HepG2 (cell line): ENCODE data around the gene ZNF174. TPM values are rescaled to one million over a fixed set of nuclear protein-coding genes. Genes with fewer than 3 reads are reported as not detected.
A peak's percentile ranks its signal among the peaks of the same experiment; 100 is the strongest.

Experiments
- AGO2 ChIP-seq: fragments of 200-400 bp; formaldehyde crosslinking; optimal IDR thresholded peaks from 2 replicates; pipeline ENCODE3; 2017; ENCODE audit warnings: mild to moderate bottlenecking, low read depth, low read length, moderate library complexity
- ATF7 ChIP-seq, 2 experiments: fragments of 450-650 bp in 1 of 2; sonication (generic) in 1 of 2; formaldehyde crosslinking in 1 of 2; IDR thresholded peaks; 2 replicates each; pipeline versions ENCODE4 v1.4.0 to v1.6.1; 2016 to 2020; ENCODE audit warnings: antibody characterized with exemption in 1 of 2, mild to moderate bottlenecking in 1 of 2, missing genetic modification reagents in 1 of 2
- GATA4 ChIP-seq: sonication (generic); IDR thresholded peaks from 2 replicates; pipeline ENCODE4 v1.6.1; 2016; ENCODE audit warnings: antibody characterized with exemption, low read depth, borderline replicate concordance
- NFIC ChIP-seq: IDR thresholded peaks from 2 replicates; pipeline ENCODE4 v1.6.1; 2012; ENCODE audit warnings: mild to moderate bottlenecking, low read length, inconsistent platforms
- PAX8 ChIP-seq: sonication (generic); formaldehyde crosslinking; IDR thresholded peaks from 2 replicates; pipeline ENCODE4 v1.8.0; 2022; ENCODE audit warnings: mild to moderate bottlenecking, missing genetic modification reagents, borderline replicate concordance
- REXO4 ChIP-seq: sonication (generic); formaldehyde crosslinking; IDR thresholded peaks from 2 replicates; pipeline ENCODE4 v1.8.0; 2022; ENCODE audit warnings: missing genetic modification reagents, mild to moderate bottlenecking, borderline replicate concordance
- SIX1 ChIP-seq: sonication (generic); formaldehyde crosslinking; IDR thresholded peaks from 2 replicates; pipeline ENCODE4 v1.4.0; 2020; ENCODE audit warnings: missing genetic modification reagents, borderline replicate concordance
- SMAD9 ChIP-seq: sonication (generic); formaldehyde crosslinking; IDR thresholded peaks from 2 replicates; pipeline ENCODE4 v1.5.1; 2020; ENCODE audit warnings: mild to moderate bottlenecking, missing genetic modification reagents
- TOPORS ChIP-seq: sonication (generic); formaldehyde crosslinking; IDR thresholded peaks from 2 replicates; pipeline ENCODE4 v1.8.0; 2023; ENCODE audit warnings: mild to moderate bottlenecking, missing genetic modification reagents
- ZNF337 ChIP-seq: sonication (generic); formaldehyde crosslinking; IDR thresholded peaks from 2 replicates; pipeline ENCODE4 v1.5.1; 2020; ENCODE audit warnings: missing genetic modification reagents, low read depth, mild to moderate bottlenecking, borderline replicate concordance
- ZNF563 ChIP-seq: sonication (generic); formaldehyde crosslinking; IDR thresholded peaks from 2 replicates; pipeline ENCODE4 v1.8.0; 2022; ENCODE audit warnings: mild to moderate bottlenecking, moderate library complexity, missing genetic modification reagents
- ZNF605 ChIP-seq: sonication (generic); formaldehyde crosslinking; IDR thresholded peaks from 2 replicates; pipeline ENCODE4 v1.8.0; 2022; ENCODE audit warnings: mild to moderate bottlenecking, missing genetic modification reagents
- ZNF772 ChIP-seq: sonication (generic); formaldehyde crosslinking; IDR thresholded peaks from 2 replicates; pipeline ENCODE4 v1.5.0; 2020; ENCODE audit warnings: mild to moderate bottlenecking, missing genetic modification reagents
- polyA plus RNA-seq, 8 experiments: library from polyadenylated mRNA; depleted of rRNA in 3 of 8; stranded (reverse) in 7 of 8; unstranded in 1 of 8; fragments of >200 nt; fragmentation: Illumina TruSeq in 4 of 8; extraction: Trizol in 4 of 8; gene quantifications; 2 replicates each; pipeline versions ENCODE4 v1.2.1 to v1.2.3, GENCODE V29; 2011 to 2016; ENCODE audit warnings: low read depth in 4 of 8, missing spikeins in 1 of 8, mixed read lengths in 1 of 8; ENCODE audit not compliant: insufficient read depth in 1 of 8
- total RNA-seq, 5 experiments: library from RNA; depleted of rRNA; stranded (reverse); fragments of >200 nt; fragmentation: Illumina TruSeq; extraction: Trizol; gene quantifications; 2 replicates each; pipeline ENCODE4 v1.2.3, GENCODE V29; 2016; ENCODE audit warnings: low read depth in 1 of 5
- TF ChIP-seq, protein P1 (sequence below): sonication (generic); formaldehyde crosslinking; conservative IDR thresholded peaks from 2 replicates; pipeline ENCODE4 v1.4.0; 2020; ENCODE audit warnings: missing genetic modification reagents
- TF ChIP-seq, protein P2 (sequence below): sonication (generic); formaldehyde crosslinking; IDR thresholded peaks from 2 replicates; pipeline ENCODE4 v1.4.0; 2020; ENCODE audit warnings: missing genetic modification reagents
- TF ChIP-seq, protein P3 (sequence below): sonication (generic); formaldehyde crosslinking; IDR thresholded peaks from 2 replicates; pipeline ENCODE4 v1.4.0; 2020; ENCODE audit warnings: missing genetic modification reagents
- TF ChIP-seq, protein P4 (sequence below): sonication (generic); formaldehyde crosslinking; IDR thresholded peaks from 2 replicates; pipeline ENCODE4 v1.4.0; 2020; ENCODE audit warnings: mild to moderate bottlenecking, missing genetic modification reagents, borderline replicate concordance
- TF ChIP-seq, protein P5 (sequence below): sonication (generic); formaldehyde crosslinking; IDR thresholded peaks from 2 replicates; pipeline ENCODE4 v1.5.1; 2020; ENCODE audit warnings: mild to moderate bottlenecking, missing genetic modification reagents, borderline replicate concordance
- TF ChIP-seq, protein P6 (sequence below): sonication (generic); formaldehyde crosslinking; IDR thresholded peaks from 2 replicates; pipeline ENCODE4 v1.4.0; 2020; ENCODE audit warnings: mild to moderate bottlenecking, missing genetic modification reagents

Gene ZNF174
- total and polyA plus RNA-seq, 2 of the 13 experiments (the other 11 are each of a cell fraction or from before 2014, with no cell fraction given): 8.3 to 10.6 TPM

DNA sequence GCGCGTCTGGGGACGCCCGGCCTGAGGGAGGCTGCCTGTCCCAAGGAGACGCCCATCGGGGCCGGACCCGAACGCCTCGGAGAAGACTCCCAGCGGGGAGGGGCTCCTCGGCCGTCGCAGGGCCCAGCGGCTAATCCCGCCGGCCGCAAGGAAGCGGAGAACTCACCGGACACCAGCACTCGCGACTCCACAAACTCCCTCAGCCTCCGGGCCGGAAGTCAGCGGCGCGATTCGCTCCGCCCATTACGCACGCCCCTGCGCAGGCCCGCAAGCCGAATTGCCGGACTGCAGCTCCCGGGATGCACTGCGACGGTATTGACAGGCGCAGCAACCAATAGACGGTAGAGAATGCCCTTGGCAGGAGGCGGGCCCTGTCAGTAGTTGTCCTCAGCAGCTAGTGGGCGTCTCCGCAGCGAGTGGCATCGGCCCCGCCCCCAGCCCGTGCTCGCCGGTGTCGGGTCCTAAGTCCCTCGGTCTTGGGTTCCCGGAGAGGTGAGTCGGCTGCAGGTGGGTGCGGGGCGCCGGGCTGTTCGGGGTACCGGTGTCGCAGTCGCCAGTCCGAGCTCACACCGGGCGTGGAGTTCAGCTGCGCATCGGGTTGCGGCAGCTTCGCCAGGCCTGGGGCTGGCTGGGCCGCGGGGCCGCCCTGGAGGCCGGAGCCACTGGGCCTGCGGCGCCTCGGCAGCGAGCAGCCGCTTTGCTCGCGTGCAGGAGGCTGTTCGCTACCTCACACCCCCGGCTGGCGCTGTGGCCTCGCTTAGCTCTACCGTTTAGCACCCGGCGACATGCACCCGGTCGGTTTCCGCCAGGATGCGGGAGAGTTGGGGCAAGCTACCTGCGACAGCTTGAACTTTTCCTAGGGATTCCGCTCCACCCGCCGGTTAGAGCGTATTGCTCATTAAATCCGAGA is at the start of gene ZNF174, which contains the start of gene ZSCAN32 (continued):
- TF ChIP-seq, protein P1, sequence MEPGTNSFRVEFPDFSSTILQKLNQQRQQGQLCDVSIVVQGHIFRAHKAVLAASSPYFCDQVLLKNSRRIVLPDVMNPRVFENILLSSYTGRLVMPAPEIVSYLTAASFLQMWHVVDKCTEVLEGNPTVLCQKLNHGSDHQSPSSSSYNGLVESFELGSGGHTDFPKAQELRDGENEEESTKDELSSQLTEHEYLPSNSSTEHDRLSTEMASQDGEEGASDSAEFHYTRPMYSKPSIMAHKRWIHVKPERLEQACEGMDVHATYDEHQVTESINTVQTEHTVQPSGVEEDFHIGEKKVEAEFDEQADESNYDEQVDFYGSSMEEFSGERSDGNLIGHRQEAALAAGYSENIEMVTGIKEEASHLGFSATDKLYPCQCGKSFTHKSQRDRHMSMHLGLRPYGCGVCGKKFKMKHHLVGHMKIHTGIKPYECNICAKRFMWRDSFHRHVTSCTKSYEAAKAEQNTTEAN: no peak; the same call in 1 of the 2 replicates
- TF ChIP-seq ZNF337: peak; percentile 91; the same call in 1 of the 2 replicates
- peak; percentile 65 for TF ChIP-seq AGO2
- TF ChIP-seq, protein P2, sequence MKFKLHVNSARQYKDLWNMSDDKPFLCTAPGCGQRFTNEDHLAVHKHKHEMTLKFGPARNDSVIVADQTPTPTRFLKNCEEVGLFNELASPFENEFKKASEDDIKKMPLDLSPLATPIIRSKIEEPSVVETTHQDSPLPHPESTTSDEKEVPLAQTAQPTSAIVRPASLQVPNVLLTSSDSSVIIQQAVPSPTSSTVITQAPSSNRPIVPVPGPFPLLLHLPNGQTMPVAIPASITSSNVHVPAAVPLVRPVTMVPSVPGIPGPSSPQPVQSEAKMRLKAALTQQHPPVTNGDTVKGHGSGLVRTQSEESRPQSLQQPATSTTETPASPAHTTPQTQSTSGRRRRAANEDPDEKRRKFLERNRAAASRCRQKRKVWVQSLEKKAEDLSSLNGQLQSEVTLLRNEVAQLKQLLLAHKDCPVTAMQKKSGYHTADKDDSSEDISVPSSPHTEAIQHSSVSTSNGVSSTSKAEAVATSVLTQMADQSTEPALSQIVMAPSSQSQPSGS: no peak
- peak; percentile 52 for TF ChIP-seq ZNF605
- TF ChIP-seq TOPORS (CRISPR knock-in tag): peak; percentile 84; the same call in 1 of the 2 replicates
- 0 out of 2 replicates have a peak, but pooled peaks have one; percentile 56 for TF ChIP-seq GATA4
- TF ChIP-seq PAX8 (CRISPR knock-in tag): no peak; the same call in 1 of the 2 replicates
- TF ChIP-seq, protein P3, sequence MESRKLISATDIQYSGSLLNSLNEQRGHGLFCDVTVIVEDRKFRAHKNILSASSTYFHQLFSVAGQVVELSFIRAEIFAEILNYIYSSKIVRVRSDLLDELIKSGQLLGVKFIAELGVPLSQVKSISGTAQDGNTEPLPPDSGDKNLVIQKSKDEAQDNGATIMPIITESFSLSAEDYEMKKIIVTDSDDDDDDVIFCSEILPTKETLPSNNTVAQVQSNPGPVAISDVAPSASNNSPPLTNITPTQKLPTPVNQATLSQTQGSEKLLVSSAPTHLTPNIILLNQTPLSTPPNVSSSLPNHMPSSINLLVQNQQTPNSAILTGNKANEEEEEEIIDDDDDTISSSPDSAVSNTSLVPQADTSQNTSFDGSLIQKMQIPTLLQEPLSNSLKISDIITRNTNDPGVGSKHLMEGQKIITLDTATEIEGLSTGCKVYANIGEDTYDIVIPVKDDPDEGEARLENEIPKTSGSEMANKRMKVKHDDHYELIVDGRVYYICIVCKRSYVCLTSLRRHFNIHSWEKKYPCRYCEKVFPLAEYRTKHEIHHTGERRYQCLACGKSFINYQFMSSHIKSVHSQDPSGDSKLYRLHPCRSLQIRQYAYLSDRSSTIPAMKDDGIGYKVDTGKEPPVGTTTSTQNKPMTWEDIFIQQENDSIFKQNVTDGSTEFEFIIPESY (CRISPR knock-in tag): peak; percentile 31; the same call in 1 of the 2 replicates
- TF ChIP-seq NFIC: no peak
- TF ChIP-seq ATF7 (IDR thresholded peaks at IDR 0.05): no peak
- TF ChIP-seq ATF7 (CRISPR knock-in tag; IDR thresholded peaks at IDR 0.05): no peak
- TF ChIP-seq, protein P4, sequence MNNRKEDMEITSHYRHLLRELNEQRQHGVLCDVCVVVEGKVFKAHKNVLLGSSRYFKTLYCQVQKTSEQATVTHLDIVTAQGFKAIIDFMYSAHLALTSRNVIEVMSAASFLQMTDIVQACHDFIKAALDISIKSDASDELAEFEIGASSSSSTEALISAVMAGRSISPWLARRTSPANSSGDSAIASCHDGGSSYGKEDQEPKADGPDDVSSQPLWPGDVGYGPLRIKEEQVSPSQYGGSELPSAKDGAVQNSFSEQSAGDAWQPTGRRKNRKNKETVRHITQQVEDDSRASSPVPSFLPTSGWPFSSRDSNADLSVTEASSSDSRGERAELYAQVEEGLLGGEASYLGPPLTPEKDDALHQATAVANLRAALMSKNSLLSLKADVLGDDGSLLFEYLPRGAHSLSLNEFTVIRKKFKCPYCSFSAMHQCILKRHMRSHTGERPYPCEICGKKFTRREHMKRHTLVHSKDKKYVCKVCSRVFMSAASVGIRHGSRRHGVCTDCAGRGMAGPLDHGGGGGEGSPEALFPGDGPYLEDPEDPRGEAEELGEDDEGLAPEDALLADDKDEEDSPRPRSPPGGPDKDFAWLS (CRISPR knock-in tag): no peak
- TF ChIP-seq, protein P5, sequence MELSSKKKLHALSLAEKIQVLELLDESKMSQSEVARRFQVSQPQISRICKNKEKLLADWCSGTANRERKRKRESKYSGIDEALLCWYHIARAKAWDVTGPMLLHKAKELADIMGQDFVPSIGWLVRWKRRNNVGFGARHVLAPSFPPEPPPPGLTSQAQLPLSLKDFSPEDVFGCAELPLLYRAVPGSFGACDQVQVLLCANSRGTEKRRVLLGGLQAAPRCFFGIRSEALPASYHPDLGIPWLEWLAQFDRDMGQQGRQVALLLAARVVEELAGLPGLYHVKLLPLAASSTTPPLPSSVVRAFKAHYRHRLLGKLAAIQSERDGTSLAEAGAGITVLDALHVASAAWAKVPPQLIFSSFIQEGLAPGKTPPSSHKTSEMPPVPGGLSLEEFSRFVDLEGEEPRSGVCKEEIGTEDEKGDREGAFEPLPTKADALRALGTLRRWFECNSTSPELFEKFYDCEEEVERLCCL (CRISPR knock-in tag): no peak
- TF ChIP-seq SMAD9: peak; percentile 71; the same call in 1 of the 2 replicates
- TF ChIP-seq REXO4: no peak
- peak; percentile 68 for TF ChIP-seq ZNF772
- TF ChIP-seq ZNF563: peak; percentile 96
- TF ChIP-seq, protein P6, sequence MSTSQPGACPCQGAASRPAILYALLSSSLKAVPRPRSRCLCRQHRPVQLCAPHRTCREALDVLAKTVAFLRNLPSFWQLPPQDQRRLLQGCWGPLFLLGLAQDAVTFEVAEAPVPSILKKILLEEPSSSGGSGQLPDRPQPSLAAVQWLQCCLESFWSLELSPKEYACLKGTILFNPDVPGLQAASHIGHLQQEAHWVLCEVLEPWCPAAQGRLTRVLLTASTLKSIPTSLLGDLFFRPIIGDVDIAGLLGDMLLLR: peak; percentile 58
- no peak; the same call in 1 of the 2 replicates for TF ChIP-seq SIX1
